CD14-positive monocyte (primary cell): ENCODE results near the gene SLC6A7. TPM values are rescaled to one million over a fixed set of nuclear protein-coding genes. Genes with fewer than 3 reads are reported as not detected.

Experiments used
- DNase-seq, 3 donors: peaks; one replicate each; pipeline ENCODE4 v3.0.0-alpha.2; 2011 to 2022
- H2AFZ ChIP-seq: 2 replicates; pipeline ENCODE4 v1.6.0; 2012; ENCODE audit warnings: mild to moderate bottlenecking, low read depth, low read length, inconsistent platforms; ENCODE audit not compliant: insufficient read depth, poor library complexity, severe bottlenecking
- H3K27ac ChIP-seq, 2 donors: 1 replicate in 1 of 2; 2 replicates in 1 of 2; pipeline ENCODE4 v1.5.1; 2012 to 2013; ENCODE audit warnings: low read length in 2 of 2, control low read depth in 1 of 2, inconsistent platforms in 1 of 2, low read depth in 1 of 2, mild to moderate bottlenecking in 1 of 2
- H3K27me3 ChIP-seq, 2 donors: one replicate each; pipeline versions ENCODE4 v1.6.0 to v1.6.1; 2011 to 2013; ENCODE audit warnings: low read length in 2 of 2; ENCODE audit not compliant: control insufficient read depth in 2 of 2, insufficient read depth in 2 of 2
- H3K36me3 ChIP-seq, 2 donors: replicated peaks in 1 of 2; 1 replicate in 1 of 2; 2 replicates in 1 of 2; pipeline versions ENCODE4 v1.5.1 to v1.6.1; 2012 to 2013; ENCODE audit warnings: low read length in 2 of 2, control low read depth in 1 of 2, inconsistent platforms in 1 of 2, mild to moderate bottlenecking in 1 of 2; ENCODE audit not compliant: insufficient read depth in 2 of 2, control insufficient read depth in 1 of 2
- H3K4me1 ChIP-seq, 2 donors: 1 replicate in 1 of 2; 2 replicates in 1 of 2; pipeline versions ENCODE4 v1.5.1 to v1.6.1; 2012 to 2013; ENCODE audit warnings: low read length in 2 of 2, control low read depth in 1 of 2, inconsistent platforms in 1 of 2, mild to moderate bottlenecking in 1 of 2, moderate library complexity in 1 of 2; ENCODE audit not compliant: insufficient read depth in 2 of 2, control insufficient read depth in 1 of 2
- H3K4me2 ChIP-seq: replicated peaks from 2 replicates; pipeline ENCODE3; 2012; ENCODE audit warnings: low read length, moderate library complexity, mild to moderate bottlenecking; ENCODE audit not compliant: poor library complexity, severe bottlenecking; ENCODE audit errors: extremely low read depth
- H3K4me3 ChIP-seq, 3 experiments: fragments of 200-600 bp in 1 of 3; sonication (generic) in 1 of 3; replicated peaks in 1 of 3; 1 replicate in 2 of 3; 2 replicates in 1 of 3; pipeline ENCODE4 v1.5.1; 2011 to 2013; ENCODE audit warnings: low read length in 3 of 3, mild to moderate bottlenecking in 3 of 3, control low read depth in 2 of 3, low read depth in 2 of 3, inconsistent platforms in 1 of 3, moderate library complexity in 1 of 3
- H3K79me2 ChIP-seq: 2 replicates; pipeline ENCODE4 v1.6.0; 2012; ENCODE audit warnings: mild to moderate bottlenecking, control low read depth, inconsistent platforms, low read length, moderate library complexity; ENCODE audit not compliant: insufficient read depth
- H3K9ac ChIP-seq: 2 replicates; pipeline ENCODE4 v1.6.0; 2017; ENCODE audit warnings: low read length, mild to moderate bottlenecking; ENCODE audit not compliant: insufficient read depth, poor library complexity, severe bottlenecking
- H3K9me3 ChIP-seq, 2 donors: replicated peaks in 1 of 2; 1 replicate in 1 of 2; 2 replicates in 1 of 2; pipeline versions ENCODE4 v1.5.1 to v1.6.1; 2012 to 2013; ENCODE audit warnings: low read length in 2 of 2, control low read depth in 1 of 2; ENCODE audit not compliant: control insufficient read depth in 1 of 2, insufficient read depth in 1 of 2
- H4K20me1 ChIP-seq: 2 replicates; pipeline ENCODE4 v1.6.0; 2012; ENCODE audit warnings: mild to moderate bottlenecking, low read length, control low read depth, moderate library complexity; ENCODE audit not compliant: insufficient read depth
- H3K27ac Mint-ChIP-seq, 7 donors: one replicate each; pipeline ENCODE4 v1.8.0; 2020; ENCODE audit warnings: mild to moderate bottlenecking in 7 of 7, mixed read lengths in 7 of 7, moderate library complexity in 6 of 7, inconsistent platforms in 2 of 7
- H3K27me3 Mint-ChIP-seq, 3 donors: one replicate each; pipeline ENCODE4 v1.8.0; 2021 to 2022; ENCODE audit warnings: low read depth in 3 of 3, mild to moderate bottlenecking in 3 of 3, mixed read lengths in 3 of 3, moderate library complexity in 3 of 3, inconsistent platforms in 1 of 3
- H3K36me3 Mint-ChIP-seq, 2 donors: one replicate each; pipeline ENCODE4 v1.8.0; 2020; ENCODE audit warnings: mixed read lengths in 2 of 2, inconsistent platforms in 1 of 2, mild to moderate bottlenecking in 1 of 2
- H3K4me1 Mint-ChIP-seq: one replicate; pipeline ENCODE4 v1.8.0; 2020; ENCODE audit warnings: mild to moderate bottlenecking, mixed read lengths
- H3K4me3 Mint-ChIP-seq, 2 donors: one replicate each; pipeline ENCODE4 v1.8.0; 2020; ENCODE audit warnings: mild to moderate bottlenecking in 2 of 2, mixed read lengths in 2 of 2, moderate library complexity in 1 of 2
- H3K9me3 Mint-ChIP-seq, 7 donors: one replicate each; pipeline ENCODE4 v1.8.0; 2020 to 2022; ENCODE audit warnings: mixed read lengths in 7 of 7, mild to moderate bottlenecking in 6 of 7, moderate library complexity in 6 of 7, inconsistent platforms in 2 of 7
- WGBS: methylation state at CpG from one replicate; pipeline ENCODE4 v1.1.5; 2013; ENCODE audit warnings: missing lambda C conversion rate; ENCODE audit not compliant: insufficient coverage; 5-methylcytosine and 5-hydroxymethylcytosine counted together
- intact Hi-C, 2 donors: fragments of 100-400 bp; cut with micrococcal nuclease; formaldehyde crosslinking; loops; one replicate each; pipeline versions ENCODE4 v1.15.0 to v1.15.1; 2023
- polyA plus RNA-seq, 3 donors: library from polyadenylated mRNA; depleted of rRNA in 1 of 3; unstranded in 2 of 3; stranded (reverse) in 1 of 3; fragments of 300-500 nt in 2 of 3; fragments of >200 nt in 1 of 3; fragmentation: Illumina TruSeq in 2 of 3; gene quantifications; 1 replicate in 2 of 3; 2 replicates in 1 of 3; pipeline ENCODE4 v1.2.3, GENCODE V29; 2012 to 2021
- TF ChIP-seq, protein P1 (sequence below): fragments of 200-600 bp; IDR thresholded peaks from one replicate; pipeline ENCODE4 v1.8.0; 2022; ENCODE audit warnings: antibody characterized with exemption, mild to moderate bottlenecking

Gene SLC6A7
- polyA plus RNA-seq, 3 donors, result 0.07 TPM; not detected in 2

DNA sequence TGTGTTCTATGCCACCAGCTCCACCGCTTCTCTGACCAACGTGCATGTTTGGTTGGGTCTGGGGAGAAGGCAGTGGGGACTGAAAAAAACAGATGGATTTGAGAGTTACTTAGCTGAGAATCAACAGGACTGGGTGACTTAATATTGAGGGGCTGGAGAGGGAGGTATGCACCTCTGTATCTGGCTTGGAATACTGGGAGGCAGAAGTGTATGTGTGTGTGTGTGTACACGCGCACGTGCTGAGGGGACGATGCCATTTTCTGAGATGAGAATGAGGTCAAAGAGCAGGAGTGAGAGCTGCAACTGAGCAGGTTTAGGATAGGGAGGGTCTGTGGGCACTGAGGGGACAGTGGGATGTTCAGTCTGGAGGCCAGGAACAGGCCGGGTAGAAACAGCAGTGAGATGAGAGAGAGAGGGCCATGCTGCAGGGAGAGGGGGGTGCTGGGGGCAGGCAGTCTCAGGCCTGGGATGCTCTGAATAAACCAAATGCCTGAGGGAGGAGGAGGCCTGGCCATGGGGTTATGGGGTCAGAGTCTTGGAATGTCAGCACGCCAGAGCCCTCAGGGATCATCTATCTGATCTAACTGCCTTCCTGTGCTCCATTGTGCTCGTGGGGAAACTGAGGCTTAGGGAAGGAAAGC, 48.2 kb upstream of the SLC6A7 start:
- intact Hi-C loops, result no loop called here
- DNase-seq, result no peak
- Histone ChIP-seq H3K4me1 (peaks cover 41 to 42% of the 10 kb centered on the region in 2 donors), H3K9ac (peak overlapping the region; percentile 34), H4K20me1 (no peaks in the 10 kb centered on the region), H3K4me2 (no peak overlapping the region), H3K79me2 (no peaks in the 10 kb centered on the region), H3K36me3 (no peaks in the 10 kb centered on the region), H3K27me3 (no peaks in the 10 kb centered on the region), H3K9me3 (no peaks in the 10 kb centered on the region), H2AFZ (no peak overlapping the region), H3K27ac (peak overlapping the region; percentile 57 to 93), H3K4me3 (no peak overlapping the region)
- Mint-ChIP-seq H3K4me1 (peaks cover 40% of the 10 kb centered on the region), H3K36me3 (peaks cover 2 to 3% of the 10 kb centered on the region in 2 donors), H3K27me3 (peaks cover 0 to 7% (median 3%) of the 10 kb centered on the region in 3 donors), H3K9me3 (no peaks in the 10 kb centered on the region), H3K27ac (peak overlapping the region; percentile 31 to 99 (median 96)), H3K4me3 (no peak overlapping the region)
- WGBS, result 97% methylated on average over 8 of the region's 9 CpGs
- TF ChIP-seq, protein P1, sequence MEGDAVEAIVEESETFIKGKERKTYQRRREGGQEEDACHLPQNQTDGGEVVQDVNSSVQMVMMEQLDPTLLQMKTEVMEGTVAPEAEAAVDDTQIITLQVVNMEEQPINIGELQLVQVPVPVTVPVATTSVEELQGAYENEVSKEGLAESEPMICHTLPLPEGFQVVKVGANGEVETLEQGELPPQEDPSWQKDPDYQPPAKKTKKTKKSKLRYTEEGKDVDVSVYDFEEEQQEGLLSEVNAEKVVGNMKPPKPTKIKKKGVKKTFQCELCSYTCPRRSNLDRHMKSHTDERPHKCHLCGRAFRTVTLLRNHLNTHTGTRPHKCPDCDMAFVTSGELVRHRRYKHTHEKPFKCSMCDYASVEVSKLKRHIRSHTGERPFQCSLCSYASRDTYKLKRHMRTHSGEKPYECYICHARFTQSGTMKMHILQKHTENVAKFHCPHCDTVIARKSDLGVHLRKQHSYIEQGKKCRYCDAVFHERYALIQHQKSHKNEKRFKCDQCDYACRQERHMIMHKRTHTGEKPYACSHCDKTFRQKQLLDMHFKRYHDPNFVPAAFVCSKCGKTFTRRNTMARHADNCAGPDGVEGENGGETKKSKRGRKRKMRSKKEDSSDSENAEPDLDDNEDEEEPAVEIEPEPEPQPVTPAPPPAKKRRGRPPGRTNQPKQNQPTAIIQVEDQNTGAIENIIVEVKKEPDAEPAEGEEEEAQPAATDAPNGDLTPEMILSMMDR, result no peak

DNA sequence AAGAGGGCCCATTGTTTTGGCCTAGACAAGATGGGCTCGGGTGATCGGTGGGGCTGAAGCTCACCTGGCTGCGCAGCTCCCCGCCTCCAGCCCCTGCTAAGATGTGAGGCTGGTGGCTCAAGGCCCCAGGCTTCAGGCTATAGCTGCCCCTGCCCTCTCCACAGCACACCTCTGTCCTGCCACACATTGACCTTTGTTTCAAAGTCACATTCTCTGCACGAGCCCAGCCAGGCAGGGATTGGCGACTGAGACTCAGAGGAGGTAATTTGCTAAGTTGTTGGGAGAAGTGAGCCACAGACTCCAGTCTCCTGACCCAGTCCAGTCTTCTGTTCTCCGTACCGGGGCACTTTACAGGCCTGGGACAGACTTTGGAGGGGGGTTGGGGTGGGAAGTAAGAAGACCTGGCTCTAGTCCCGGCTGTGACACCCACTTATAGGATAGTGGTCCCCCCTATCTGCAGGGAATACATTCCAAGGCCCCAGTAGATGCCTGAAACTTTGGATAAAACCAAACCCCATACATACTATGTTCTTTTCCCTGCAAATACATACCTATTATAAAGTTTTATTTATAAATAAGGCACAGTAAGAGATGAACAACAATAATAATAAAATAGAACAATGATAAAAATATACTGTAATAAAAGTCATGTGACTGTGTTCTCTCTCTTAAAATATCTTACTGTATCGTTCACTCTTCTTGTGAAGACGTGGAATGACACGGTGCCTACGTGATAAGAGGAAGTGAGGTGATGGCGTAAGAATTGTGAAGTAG, 47.5 kb upstream of the SLC6A7 start:
- TF ChIP-seq, protein P1, result no peak
- Histone ChIP-seq H3K9ac (peak overlapping the region; percentile 34), H3K27me3 (no peaks in the 10 kb centered on the region), H3K9me3 (no peaks in the 10 kb centered on the region), H3K4me2 (peak overlapping the region; percentile 25), H3K4me1 (peaks cover 41 to 42% of the 10 kb centered on the region in 2 donors), H3K79me2 (no peaks in the 10 kb centered on the region), H4K20me1 (no peaks in the 10 kb centered on the region), H3K27ac (peak overlapping the region; percentile 83 to 93), H3K4me3 (no peak overlapping the region), H2AFZ (no peak overlapping the region), H3K36me3 (no peaks in the 10 kb centered on the region)
- H3K9me3 Mint-ChIP-seq, result no peaks in the 10 kb centered on the region
- no peak for DNase-seq
- H3K4me1 Mint-ChIP-seq, result peaks cover 40% of the 10 kb centered on the region
- intact Hi-C loops, result no loop called here
- peaks cover 0 to 7% (median 4%) of the 10 kb centered on the region in 3 donors for H3K27me3 Mint-ChIP-seq
- peak overlapping the region; percentile 96 to 99 (median 97) for H3K27ac Mint-ChIP-seq
- H3K36me3 Mint-ChIP-seq, result peaks cover 2 to 3% of the 10 kb centered on the region in 2 donors
- H3K4me3 Mint-ChIP-seq, result peak overlapping the region in 1 of 2 donors; percentile 87
- WGBS, result 100% methylated on average over 5 of the region's 14 CpGs
